ENCODE data around the gene ARAF. TPM values are rescaled to one million over a fixed set of nuclear protein-coding genes. Genes with fewer than 3 reads are reported as not detected.
"Not testable (repeated sequence)": the region's sequence is repeated elsewhere in the genome, so short reads cannot be mapped to it uniquely, and the experiment has no call there.

The ARAF gene
- total RNA-seq, 1 experiment from 2014 or later: 35.4 TPM

- BruUV-seq (replicated peaks); DNase-seq (ENCODE audit: low read depth, low spot score); intact Hi-C loops (cut with micrococcal nuclease); POLR2A ChIA-PET; H3K27me3 ChIP-seq (ENCODE audit: insufficient read depth, low read length); H3K9ac ChIP-seq (ENCODE audit: low read length); H4K20me1 ChIP-seq (ENCODE audit: insufficient read depth); CTCF ChIA-PET; H2AFZ ChIP-seq (ENCODE audit: low read depth, low read length, poor library complexity, severe bottlenecking); H3K9me3 ChIP-seq (ENCODE audit: control insufficient read depth in 1 of 2, insufficient read depth in 1 of 2, low read depth in 1 of 2, low read length in 2 of 2); H3K36me3 ChIP-seq (ENCODE audit: control insufficient read depth in 1 of 2, insufficient read depth in 2 of 2, low read length in 2 of 2); ATAC-seq; H3K4me3 ChIP-seq (replicated peaks in 1 of 2; ENCODE audit: low read depth in 1 of 2, low read length in 2 of 2); H3K9me2 ChIP-seq (ENCODE audit: insufficient read depth); RAD21 ChIA-PET (ENCODE audit: low non-redundant PET in 1 of 2, low total read pairs in 2 of 2, uncharacterized antibody in 2 of 2, unreplicated experiment in 2 of 2); H3K79me2 ChIP-seq (ENCODE audit: insufficient read depth, low read length); H3K4me2 ChIP-seq (ENCODE audit: low read length); H3K27ac ChIP-seq (ENCODE audit: low read depth, low read length): not testable (repeated sequence)
- peaks cover 0 to 16% of the 10 kb centered on the region in 2 experiments; a peak in 2 of 4 replicates for H3K4me1 ChIP-seq (ENCODE audit: control insufficient read depth in 1 of 2, insufficient read depth in 2 of 2, low read length in 2 of 2)
Measured at GRCh38 chrX:47512383-47512782, 48.6 kb upstream of the ARAF start.

GRCh38 chrX:47513034-47513965 lies 47.7 kb upstream of the ARAF start:
- H3K9me2 ChIP-seq (ENCODE audit: insufficient read depth); H3K9ac ChIP-seq (ENCODE audit: low read length); H2AFZ ChIP-seq (ENCODE audit: low read depth, low read length, poor library complexity, severe bottlenecking); DNase-seq (ENCODE audit: low read depth, low spot score); H3K79me2 ChIP-seq (ENCODE audit: insufficient read depth, low read length); H4K20me1 ChIP-seq (ENCODE audit: insufficient read depth); H3K9me3 ChIP-seq (ENCODE audit: control insufficient read depth in 1 of 2, insufficient read depth in 1 of 2, low read depth in 1 of 2, low read length in 2 of 2); BruUV-seq (replicated peaks); H3K4me2 ChIP-seq (ENCODE audit: low read length); H3K36me3 ChIP-seq (ENCODE audit: control insufficient read depth in 1 of 2, insufficient read depth in 2 of 2, low read length in 2 of 2); H3K4me3 ChIP-seq (replicated peaks in 1 of 2; ENCODE audit: low read depth in 1 of 2, low read length in 2 of 2); intact Hi-C loops (cut with micrococcal nuclease); RAD21 ChIA-PET (ENCODE audit: low non-redundant PET in 1 of 2, low total read pairs in 2 of 2, uncharacterized antibody in 2 of 2, unreplicated experiment in 2 of 2); H3K27me3 ChIP-seq (ENCODE audit: insufficient read depth, low read length); CTCF ChIA-PET; POLR2A ChIA-PET; H3K27ac ChIP-seq (ENCODE audit: low read depth, low read length): not testable (repeated sequence)
- peaks cover 0 to 16% of the 10 kb centered on the region in 2 experiments; a peak in 2 of 4 replicates for H3K4me1 ChIP-seq (ENCODE audit: control insufficient read depth in 1 of 2, insufficient read depth in 2 of 2, low read length in 2 of 2)
- peak; percentile 32; the same call in 1 of the 2 replicates for ATAC-seq

All from HCT116 (cell line).